HepG2 (cell line): ENCODE measurements around the gene SLA2. TPM values are rescaled to one million over a fixed set of nuclear protein-coding genes. Genes with fewer than 3 reads are reported as not detected.

Experiments
- ATF4 ChIP-seq, 2 experiments: fragments of 450-650 bp in 1 of 2; sonication (generic) in 1 of 2; formaldehyde crosslinking; IDR thresholded peaks; 2 replicates each; pipeline versions ENCODE4 v1.5.0 to v1.8.0; 2020 to 2022; ENCODE audit warnings: mild to moderate bottlenecking in 1 of 2, missing genetic modification reagents in 1 of 2
- CCAR2 ChIP-seq: fragments of 200-400 bp; formaldehyde crosslinking; optimal IDR thresholded peaks from 2 replicates; pipeline ENCODE3; 2018; ENCODE audit warnings: low read depth, mild to moderate bottlenecking, low read length, moderate library complexity
- CEBPZ ChIP-seq: IDR thresholded peaks from 2 replicates; pipeline ENCODE4 v1.6.1; 2012; ENCODE audit warnings: low read length, improper control_type of control experiment
- DNMT1 ChIP-seq: sonication (generic); formaldehyde crosslinking; IDR thresholded peaks from 2 replicates; pipeline ENCODE4 v1.5.1; 2020; ENCODE audit warnings: mild to moderate bottlenecking, missing genetic modification reagents
- IRF9 ChIP-seq: sonication (generic); formaldehyde crosslinking; IDR thresholded peaks from 2 replicates; pipeline ENCODE4 v1.8.0; 2022; ENCODE audit warnings: missing genetic modification reagents, mild to moderate bottlenecking, borderline replicate concordance
- LCORL ChIP-seq, 2 experiments: fragments of 450-650 bp in 1 of 2; sonication (generic) in 1 of 2; formaldehyde crosslinking in 1 of 2; IDR thresholded peaks; 2 replicates each; pipeline versions ENCODE4 v1.5.0 to v1.6.1; 2017 to 2020; ENCODE audit warnings: antibody characterized with exemption in 1 of 2, missing genetic modification reagents in 1 of 2
- MXD3 ChIP-seq: IDR thresholded peaks from 2 replicates; pipeline ENCODE4 v1.6.1; 2016; ENCODE audit warnings: mild to moderate bottlenecking, missing biosample characterization, missing genetic modification reagents
- SRF ChIP-seq: IDR thresholded peaks from 2 replicates; pipeline ENCODE4 v1.6.1; 2011; ENCODE audit warnings: mild to moderate bottlenecking, low read depth, low read length, moderate library complexity
- TSC22D2 ChIP-seq: sonication (generic); formaldehyde crosslinking; IDR thresholded peaks from 2 replicates; pipeline ENCODE4 v1.5.1; 2020; ENCODE audit warnings: missing genetic modification reagents, mild to moderate bottlenecking, borderline replicate concordance
- ZBTB38 ChIP-seq: sonication (generic); formaldehyde crosslinking; IDR thresholded peaks from 2 replicates; pipeline ENCODE4 v1.5.1; 2020; ENCODE audit warnings: mild to moderate bottlenecking, missing genetic modification reagents
- ZNF383 ChIP-seq: sonication (generic); formaldehyde crosslinking; IDR thresholded peaks from 2 replicates; pipeline ENCODE4 v1.4.0; 2020; ENCODE audit warnings: missing genetic modification reagents, mild to moderate bottlenecking, borderline replicate concordance
- ZNF414 ChIP-seq: sonication (generic); formaldehyde crosslinking; IDR thresholded peaks from 2 replicates; pipeline ENCODE4 v1.5.0; 2020; ENCODE audit warnings: missing genetic modification reagents
- ZNF451 ChIP-seq: sonication (generic); formaldehyde crosslinking; IDR thresholded peaks from 2 replicates; pipeline ENCODE4 v1.5.0; 2020; ENCODE audit warnings: mild to moderate bottlenecking, missing genetic modification reagents
- ZNF550 ChIP-seq: sonication (generic); formaldehyde crosslinking; IDR thresholded peaks from 2 replicates; pipeline ENCODE4 v1.4.0; 2020; ENCODE audit warnings: mild to moderate bottlenecking, missing genetic modification reagents, borderline replicate concordance
- ZNF580 ChIP-seq: IDR thresholded peaks from 2 replicates; pipeline ENCODE4 v1.6.1; 2016; ENCODE audit warnings: low read depth, borderline replicate concordance
- ZNF816 ChIP-seq: sonication (generic); formaldehyde crosslinking; IDR thresholded peaks from 2 replicates; pipeline ENCODE4 v1.8.0; 2022; ENCODE audit warnings: missing genetic modification reagents, mild to moderate bottlenecking, borderline replicate concordance
- ZNF891 ChIP-seq: sonication (generic); formaldehyde crosslinking; IDR thresholded peaks from 2 replicates; pipeline ENCODE4 v1.5.0; 2020; ENCODE audit warnings: mild to moderate bottlenecking, missing genetic modification reagents
- ZSCAN20 ChIP-seq: sonication (generic); formaldehyde crosslinking; IDR thresholded peaks from 2 replicates; pipeline ENCODE4 v1.4.0; 2020; ENCODE audit warnings: missing genetic modification reagents, mild to moderate bottlenecking, borderline replicate concordance
- ZXDC ChIP-seq: sonication (generic); formaldehyde crosslinking; IDR thresholded peaks from 2 replicates; pipeline ENCODE4 v1.5.0; 2020; ENCODE audit warnings: mild to moderate bottlenecking, missing genetic modification reagents
- polyA plus RNA-seq, 8 experiments: library from polyadenylated mRNA; depleted of rRNA in 3 of 8; stranded (reverse) in 7 of 8; unstranded in 1 of 8; fragments of >200 nt; fragmentation: Illumina TruSeq in 4 of 8; extraction: Trizol in 4 of 8; gene quantifications; 2 replicates each; pipeline versions ENCODE4 v1.2.1 to v1.2.3, GENCODE V29; 2011 to 2016; ENCODE audit warnings: low read depth in 4 of 8, missing spikeins in 1 of 8, mixed read lengths in 1 of 8; ENCODE audit not compliant: insufficient read depth in 1 of 8
- total RNA-seq, 5 experiments: library from RNA; depleted of rRNA; stranded (reverse); fragments of >200 nt; fragmentation: Illumina TruSeq; extraction: Trizol; gene quantifications; 2 replicates each; pipeline ENCODE4 v1.2.3, GENCODE V29; 2016; ENCODE audit warnings: low read depth in 1 of 5

The SLA2 gene
- total and polyA plus RNA-seq, 2 of the 13 experiments (the other 11 are each of a cell fraction or from before 2014, with no cell fraction given) = 1.6 to 3.6 TPM

GRCh38 chr20:36641506-36641843 is 4.5 kb downstream of the SLA2 start (continued):
- TF ChIP-seq CCAR2 = no peak
- peak; percentile 63; the same call in 1 of the 2 replicates for TF ChIP-seq ZNF580 (CRISPR knock-in tag)
- peak; percentile 53; the same call in 1 of the 2 replicates for TF ChIP-seq ZNF891
- no peak for TF ChIP-seq ATF4 (CRISPR knock-in tag; IDR thresholded peaks at IDR 0.05)
- no peak for TF ChIP-seq ZNF816 (CRISPR knock-in tag)
- no peak for TF ChIP-seq ZNF550 (CRISPR knock-in tag)
- no peak for TF ChIP-seq TSC22D2
- TF ChIP-seq ZBTB38 (CRISPR knock-in tag) = no peak
- TF ChIP-seq ZNF383 (CRISPR knock-in tag) = no peak
- TF ChIP-seq CEBPZ = no peak
- TF ChIP-seq ZNF414 (CRISPR knock-in tag) = no peak
- no peak for TF ChIP-seq ZNF451
- TF ChIP-seq SRF = no peak
- no peak for TF ChIP-seq LCORL (IDR thresholded peaks at IDR 0.05)
- TF ChIP-seq LCORL (CRISPR knock-in tag; IDR thresholded peaks at IDR 0.05) = no peak
- TF ChIP-seq IRF9 (CRISPR knock-in tag) = 0 out of 2 replicates have a peak, but pooled peaks have one; percentile 57
- no peak for TF ChIP-seq ZXDC (CRISPR knock-in tag)
- TF ChIP-seq ZSCAN20 (CRISPR knock-in tag) = no peak
- TF ChIP-seq DNMT1 = 0 out of 2 replicates have a peak, but pooled peaks have one; percentile 17
- TF ChIP-seq MXD3 (CRISPR knock-in tag) = no peak
